Measurements from ENCODE around the gene USP17L30. TPM values are rescaled to one million over a fixed set of nuclear protein-coding genes. Genes with fewer than 3 reads are reported as not detected.
"Not testable (repeated sequence)": the region's sequence is repeated elsewhere in the genome, so short reads cannot be mapped to it uniquely, and the experiment has no call there.

USP17L30 gene
- total RNA-seq, 1 donor = not detected

- H3K9me3 ChIP-seq (ENCODE audit: low read depth, low read length); H3K4me3 ChIP-seq (ENCODE audit: low read length); H3K4me1 ChIP-seq (ENCODE audit: insufficient read depth, low read length); H3K27me3 ChIP-seq (ENCODE audit: insufficient read depth, low read length): not testable (repeated sequence)
Measured at GRCh38 chr4:9406491-9406890, 43.6 kb downstream of the USP17L30 start.

- Histone ChIP-seq H3K4me1 (ENCODE audit: insufficient read depth, low read length) (no peaks in the 10 kb centered on the region), H3K27me3 (ENCODE audit: insufficient read depth, low read length) (no peaks in the 10 kb centered on the region), H3K9me3 (ENCODE audit: low read depth, low read length) (no peaks in the 10 kb centered on the region), H3K4me3 (ENCODE audit: low read length) (no peak overlapping the region)
Measured at GRCh38 chr4:9409793-9410192, 46.9 kb downstream of the USP17L30 start.

Other genes with a start within 250 kb of the USP17L30 start
- gene FAM90A26, start 192.7 kb upstream of the USP17L30 start, total RNA-seq = not detected
- not detected for gene USP17L10, start 152.5 kb upstream of the USP17L30 start, total RNA-seq
- gene USP17L11, start 147.7 kb upstream of the USP17L30 start, total RNA-seq = not detected
- gene USP17L12, start 143.0 kb upstream of the USP17L30 start, total RNA-seq = not detected
- not detected for gene USP17L13, start 138.2 kb upstream of the USP17L30 start, total RNA-seq
- not detected for gene USP17L15, start 128.7 kb upstream of the USP17L30 start, total RNA-seq
- gene USP17L17, start 119.2 kb upstream of the USP17L30 start, total RNA-seq = not detected
- gene USP17L18, start 114.5 kb upstream of the USP17L30 start, total RNA-seq = not detected
- not detected for gene USP17L19, start 109.8 kb upstream of the USP17L30 start, total RNA-seq
- gene USP17L20, start 105.0 kb upstream of the USP17L30 start, total RNA-seq = not detected
- not detected for gene USP17L21, start 100.3 kb upstream of the USP17L30 start, total RNA-seq
- not detected for gene USP17L22, start 95.5 kb upstream of the USP17L30 start, total RNA-seq
- gene USP17L24, start 38.0 kb upstream of the USP17L30 start, total RNA-seq = not detected
- not detected for gene USP17L25, start 33.2 kb upstream of the USP17L30 start, total RNA-seq
- gene USP17L26, start 28.5 kb upstream of the USP17L30 start, total RNA-seq = not detected
- not detected for gene USP17L5, start 23.7 kb upstream of the USP17L30 start, total RNA-seq
- not detected for gene USP17L27, start 19.0 kb upstream of the USP17L30 start, total RNA-seq
- gene USP17L28, start 14.2 kb upstream of the USP17L30 start, total RNA-seq = not detected
- gene USP17L29, start 9.5 kb upstream of the USP17L30 start, total RNA-seq = not detected
- not detected for gene DEFB131A, start 81.3 kb downstream of the USP17L30 start, total RNA-seq

All from mononuclear cell (primary cell).